Activated naive CD4-positive, alpha-beta T cell treated with anti-CD3 and anti-CD28 coated beads for 36 hours (primary cell): Measurements from ENCODE around the gene LGALS3BP. TPM values are rescaled to one million over a fixed set of nuclear protein-coding genes. Genes with fewer than 3 reads are reported as not detected.

Experiments used
- CTCF ChIA-PET: fragments of 350-600 bp; sonication (Branson Sonifier 250); formaldehyde crosslinking; loops from one replicate; lab custom pipeline; 2021; ENCODE audit warnings: antibody characterized with exemption; lab: Charles Lee
- DNase-seq: peaks from one replicate; pipeline ENCODE4 v3.0.0-alpha.2; 2020
- H3K27ac Mint-ChIP-seq: one replicate; pipeline ENCODE4 v1.8.0; 2021; ENCODE audit warnings: mild to moderate bottlenecking, mixed read lengths
- H3K27me3 Mint-ChIP-seq: one replicate; pipeline ENCODE4 v1.8.0; 2021; ENCODE audit warnings: low read depth, mixed read lengths
- H3K36me3 Mint-ChIP-seq: one replicate; pipeline ENCODE4 v1.8.0; 2021; ENCODE audit warnings: low read depth, mixed read lengths
- H3K4me1 Mint-ChIP-seq: one replicate; pipeline ENCODE4 v1.8.0; 2021; ENCODE audit warnings: low read depth, mixed read lengths
- H3K4me3 Mint-ChIP-seq: one replicate; pipeline ENCODE4 v1.8.0; 2021; ENCODE audit warnings: mild to moderate bottlenecking, moderate library complexity, mixed read lengths
- H3K9me3 Mint-ChIP-seq: one replicate; pipeline ENCODE4 v1.8.0; 2021; ENCODE audit warnings: mixed read lengths
- intact Hi-C: fragments of 100-400 bp; cut with micrococcal nuclease; formaldehyde crosslinking; loops from one replicate; pipeline ENCODE4 v1.15.1; 2023
- total RNA-seq, 2 experiments: library from RNA; stranded (reverse); gene quantifications; one replicate each; pipeline ENCODE4 v1.2.3, GENCODE V29; 2021

LGALS3BP gene, protein sequence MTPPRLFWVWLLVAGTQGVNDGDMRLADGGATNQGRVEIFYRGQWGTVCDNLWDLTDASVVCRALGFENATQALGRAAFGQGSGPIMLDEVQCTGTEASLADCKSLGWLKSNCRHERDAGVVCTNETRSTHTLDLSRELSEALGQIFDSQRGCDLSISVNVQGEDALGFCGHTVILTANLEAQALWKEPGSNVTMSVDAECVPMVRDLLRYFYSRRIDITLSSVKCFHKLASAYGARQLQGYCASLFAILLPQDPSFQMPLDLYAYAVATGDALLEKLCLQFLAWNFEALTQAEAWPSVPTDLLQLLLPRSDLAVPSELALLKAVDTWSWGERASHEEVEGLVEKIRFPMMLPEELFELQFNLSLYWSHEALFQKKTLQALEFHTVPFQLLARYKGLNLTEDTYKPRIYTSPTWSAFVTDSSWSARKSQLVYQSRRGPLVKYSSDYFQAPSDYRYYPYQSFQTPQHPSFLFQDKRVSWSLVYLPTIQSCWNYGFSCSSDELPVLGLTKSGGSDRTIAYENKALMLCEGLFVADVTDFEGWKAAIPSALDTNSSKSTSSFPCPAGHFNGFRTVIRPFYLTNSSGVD
- total RNA-seq = 10 to 100 TPM; 59.9 to 65.4 TPM

DNA sequence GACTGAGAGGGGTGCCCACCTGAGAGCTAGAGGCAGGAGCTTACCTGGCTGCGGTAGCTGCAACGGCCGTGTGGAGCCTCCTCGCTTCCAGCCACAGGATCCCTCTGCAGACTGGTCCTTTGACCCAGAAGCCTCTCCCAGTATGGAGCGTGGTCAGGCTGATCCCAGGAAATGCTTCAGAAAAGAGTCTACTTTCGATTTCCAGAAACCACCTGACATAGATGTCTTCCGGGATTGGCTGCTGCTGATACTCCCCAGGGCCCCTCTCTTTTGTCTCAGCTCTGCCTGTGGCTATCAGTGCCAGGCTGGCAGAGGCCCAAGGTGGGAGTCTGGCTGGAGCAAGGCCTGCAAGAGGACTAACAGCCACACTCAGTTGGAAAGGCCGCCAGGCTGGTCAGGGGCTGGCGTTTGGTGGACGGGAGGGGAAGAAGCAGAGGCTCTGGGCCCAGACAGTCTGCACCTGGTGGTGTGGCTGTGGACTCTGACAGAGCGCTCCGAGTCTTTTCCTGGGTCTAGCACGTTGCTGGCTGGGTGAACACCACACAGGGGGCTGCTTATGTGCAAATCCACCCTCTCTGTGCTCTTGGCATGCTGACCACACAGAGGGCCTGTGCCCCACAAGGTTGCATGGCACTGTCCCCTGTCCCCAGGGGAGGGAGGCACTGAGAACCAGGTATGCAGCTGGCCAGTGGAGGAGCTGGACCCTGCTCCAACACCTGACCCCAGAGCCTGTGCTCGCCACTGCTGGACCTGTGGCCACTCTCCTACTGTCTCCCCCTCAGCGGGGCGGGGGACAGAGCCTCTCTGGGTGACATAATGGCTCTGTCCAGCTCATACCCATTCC, at the start of gene LGALS3BP:
Gene LGALS3BP (minus strand): TSS at position 144 of the 844 bp plus-strand sequence. CDS start 2,732 bp downstream, outside the sequence.
- peaks cover 26% of the 10 kb centered on the region for H3K4me1 Mint-ChIP-seq
- no peaks in the 10 kb centered on the region for H3K36me3 Mint-ChIP-seq
- intact Hi-C loops = no loop called here
- H3K27me3 Mint-ChIP-seq = no peaks in the 10 kb centered on the region
- peak within 1 kb of the TSS; percentile 74 for H3K4me3 Mint-ChIP-seq
- CTCF ChIA-PET = interaction anchor here (1.0 to 3.5 kb wide), 5 partner anchors 9 to 66 kb away, joined by 3 to 18 read pairs (median 5); no protein-coding TSS in a partner anchor
- no peaks in the 10 kb centered on the region for H3K9me3 Mint-ChIP-seq
- H3K27ac Mint-ChIP-seq = peak within 1 kb of the TSS; percentile 78
- DNase-seq = peak; percentile 59

DNA sequence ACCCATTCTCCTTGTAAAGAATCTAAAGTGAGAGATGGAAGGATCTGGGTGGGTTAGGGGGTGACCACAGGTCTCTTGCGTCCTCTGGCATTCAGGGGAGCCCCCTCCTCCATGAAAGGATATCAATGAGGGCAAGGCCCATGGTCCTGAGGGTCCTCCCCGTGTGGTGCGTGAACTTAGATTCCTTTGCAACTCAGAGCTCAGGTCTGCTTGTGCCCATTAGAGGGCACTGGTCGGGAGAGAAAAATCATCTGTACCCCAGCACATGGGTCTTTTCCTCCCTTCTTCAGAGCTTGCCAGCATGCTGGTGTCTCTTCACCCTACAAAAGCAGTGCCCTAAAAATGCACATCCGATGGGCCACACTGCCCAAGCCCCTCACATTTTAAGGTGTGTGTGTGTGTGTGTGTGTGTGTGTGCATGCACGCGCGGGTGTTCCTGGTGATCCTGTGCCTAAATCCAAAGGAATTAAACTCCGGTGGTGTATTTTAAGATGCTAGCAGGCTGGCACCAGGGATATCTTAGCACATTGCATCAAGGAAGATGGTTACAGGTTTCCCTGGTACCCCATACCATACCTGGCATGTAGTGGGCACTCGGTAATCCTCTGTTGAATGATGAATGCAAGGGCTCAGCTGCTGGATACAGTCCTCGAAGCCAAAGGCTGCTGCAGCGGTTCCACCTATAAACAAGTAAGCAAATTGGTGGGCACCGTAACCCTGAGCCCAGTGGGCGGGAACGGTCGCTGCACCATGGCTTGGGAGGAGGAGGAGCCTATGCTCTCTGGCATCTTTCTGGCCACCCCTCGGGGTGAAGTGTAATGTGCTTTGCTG, 49.0 kb upstream of the LGALS3BP start:
- Mint-ChIP-seq H3K27ac (no peak overlapping the region), H3K9me3 (no peaks in the 10 kb centered on the region), H3K4me1 (peaks cover 3% of the 10 kb centered on the region), H3K4me3 (no peak overlapping the region), H3K36me3 (no peaks in the 10 kb centered on the region), H3K27me3 (peaks cover 18% of the 10 kb centered on the region)
- intact Hi-C loops = no loop called here
- CTCF ChIA-PET = interaction anchor here (1.0 to 1.4 kb wide), 4 partner anchors 12 to 17 kb away, joined by 3 to 6 read pairs (median 3); no protein-coding TSS in a partner anchor
- no peak for DNase-seq

DNA sequence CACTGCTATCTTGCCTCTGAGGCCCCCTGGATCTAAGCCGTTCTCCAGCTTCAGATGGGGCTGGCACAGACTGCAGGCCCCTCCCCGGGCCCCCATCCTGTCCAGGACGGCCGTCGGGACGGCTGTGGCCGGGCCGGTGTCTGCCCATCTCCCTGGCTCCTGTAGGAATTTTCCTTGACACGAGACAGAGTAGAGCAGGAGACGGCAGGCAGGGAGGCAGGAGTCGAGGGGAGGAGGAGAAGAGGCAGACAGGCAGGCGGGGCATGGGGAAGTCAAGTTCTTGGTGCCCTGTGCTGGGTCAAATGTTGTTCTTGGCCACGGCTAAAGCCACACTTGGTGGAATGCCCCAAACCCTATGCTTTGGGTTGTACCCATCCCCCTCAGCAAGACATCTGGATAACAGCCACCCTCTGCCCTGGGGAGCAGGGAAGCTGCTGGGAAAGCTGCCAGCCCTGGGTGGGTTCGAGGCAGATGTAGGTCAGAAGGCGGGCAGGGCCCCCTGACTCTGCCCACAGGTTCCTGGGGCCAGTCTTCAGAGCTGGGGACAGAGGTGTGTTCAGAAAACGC, 48.3 kb upstream of the LGALS3BP start:
- no peaks in the 10 kb centered on the region for H3K36me3 Mint-ChIP-seq
- H3K4me1 Mint-ChIP-seq = peaks cover 5% of the 10 kb centered on the region
- no peak overlapping the region for H3K27ac Mint-ChIP-seq
- H3K9me3 Mint-ChIP-seq = no peaks in the 10 kb centered on the region
- no peak for DNase-seq
- H3K27me3 Mint-ChIP-seq = peaks cover 23% of the 10 kb centered on the region
- H3K4me3 Mint-ChIP-seq = no peak overlapping the region
- CTCF ChIA-PET = interaction anchor here (1.2 kb wide), 1 partner anchor 18 kb away, joined by 3 read pairs; no protein-coding TSS in a partner anchor
- intact Hi-C loops = no loop called here

DNA sequence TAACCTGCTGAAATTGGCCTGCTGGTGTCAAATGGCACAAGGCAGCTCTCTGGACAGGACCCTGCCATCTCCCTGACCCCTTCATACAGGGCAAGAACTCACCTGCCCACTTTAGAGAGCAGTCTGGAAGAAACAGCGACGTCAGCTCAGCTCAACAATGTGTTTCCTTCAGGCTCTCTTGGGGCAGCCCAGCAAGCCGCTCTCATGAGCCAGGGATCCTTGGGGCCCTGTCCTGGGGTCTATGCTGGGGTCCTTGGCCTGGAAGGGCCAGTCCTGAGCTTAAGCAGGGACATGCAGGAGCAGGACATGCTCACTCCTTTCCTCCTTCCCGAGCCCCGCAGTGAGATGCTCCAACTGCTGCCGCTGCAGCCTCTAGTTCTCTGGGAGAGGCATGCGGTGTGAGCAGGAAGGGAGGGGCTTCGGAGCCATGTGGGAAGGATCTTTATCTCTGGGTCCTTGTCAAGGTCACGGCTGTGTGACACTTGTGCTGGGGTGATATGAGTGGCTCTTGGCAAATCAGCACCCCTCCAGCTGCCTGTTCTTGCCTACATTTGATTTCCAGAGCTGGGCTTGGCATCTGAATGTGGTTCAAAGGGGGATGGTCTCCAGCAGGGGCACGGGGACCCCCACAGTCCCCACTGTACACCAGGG, 47.7 kb upstream of the LGALS3BP start:
- no peak overlapping the region for H3K4me3 Mint-ChIP-seq
- DNase-seq = no peak
- CTCF ChIA-PET = no interaction called here
- peaks cover 5% of the 10 kb centered on the region for H3K4me1 Mint-ChIP-seq
- peaks cover 25% of the 10 kb centered on the region for H3K27me3 Mint-ChIP-seq
- H3K36me3 Mint-ChIP-seq = no peaks in the 10 kb centered on the region
- no peak overlapping the region for H3K27ac Mint-ChIP-seq
- intact Hi-C loops = no loop called here
- H3K9me3 Mint-ChIP-seq = no peaks in the 10 kb centered on the region

DNA sequence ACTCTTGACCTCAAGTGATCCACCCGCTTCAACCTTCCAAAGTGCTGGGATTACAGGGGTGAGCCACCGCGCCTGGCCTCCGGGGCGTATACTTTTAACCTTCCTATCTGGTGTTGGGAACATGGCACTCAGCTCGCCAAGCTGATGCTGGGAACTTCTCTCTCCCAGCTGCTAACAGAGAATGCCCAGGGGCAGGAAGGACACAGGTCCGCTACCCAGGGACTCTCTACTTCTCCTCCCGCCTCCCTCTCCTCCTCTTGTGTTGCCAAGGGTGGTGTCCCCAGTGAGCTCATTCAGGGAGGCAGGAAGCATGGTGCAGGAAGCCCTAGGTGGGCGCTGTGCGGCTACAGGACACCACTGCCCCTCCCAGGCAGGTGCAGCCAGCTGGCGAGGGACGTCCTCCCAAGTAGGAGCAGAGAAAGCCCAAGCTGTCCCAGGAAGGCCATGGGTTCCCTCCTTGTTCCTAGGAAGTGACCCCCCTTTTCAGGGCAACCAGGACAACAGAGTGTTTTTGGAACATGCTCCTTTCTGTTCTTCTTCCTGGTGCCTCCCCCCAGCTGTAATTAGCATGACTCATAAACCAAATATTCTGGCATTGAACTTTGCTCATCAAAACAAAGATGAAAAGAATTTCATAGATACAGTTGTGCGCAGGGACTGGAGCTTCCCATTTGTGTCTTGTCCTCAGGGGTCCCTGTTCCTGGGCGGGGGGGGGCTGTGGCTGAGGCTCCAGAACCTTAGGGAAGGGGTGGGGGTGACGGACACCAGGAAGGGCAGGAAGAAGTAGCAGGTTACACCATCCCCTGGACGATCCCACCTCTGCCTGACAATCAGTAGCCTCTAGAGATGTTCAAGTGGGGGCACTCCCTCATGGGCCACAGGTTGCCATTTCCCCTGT, 46.9 kb upstream of the LGALS3BP start:
- Mint-ChIP-seq H3K9me3 (no peaks in the 10 kb centered on the region), H3K4me1 (peaks cover 5% of the 10 kb centered on the region), H3K27me3 (peaks cover 23% of the 10 kb centered on the region)

DNA sequence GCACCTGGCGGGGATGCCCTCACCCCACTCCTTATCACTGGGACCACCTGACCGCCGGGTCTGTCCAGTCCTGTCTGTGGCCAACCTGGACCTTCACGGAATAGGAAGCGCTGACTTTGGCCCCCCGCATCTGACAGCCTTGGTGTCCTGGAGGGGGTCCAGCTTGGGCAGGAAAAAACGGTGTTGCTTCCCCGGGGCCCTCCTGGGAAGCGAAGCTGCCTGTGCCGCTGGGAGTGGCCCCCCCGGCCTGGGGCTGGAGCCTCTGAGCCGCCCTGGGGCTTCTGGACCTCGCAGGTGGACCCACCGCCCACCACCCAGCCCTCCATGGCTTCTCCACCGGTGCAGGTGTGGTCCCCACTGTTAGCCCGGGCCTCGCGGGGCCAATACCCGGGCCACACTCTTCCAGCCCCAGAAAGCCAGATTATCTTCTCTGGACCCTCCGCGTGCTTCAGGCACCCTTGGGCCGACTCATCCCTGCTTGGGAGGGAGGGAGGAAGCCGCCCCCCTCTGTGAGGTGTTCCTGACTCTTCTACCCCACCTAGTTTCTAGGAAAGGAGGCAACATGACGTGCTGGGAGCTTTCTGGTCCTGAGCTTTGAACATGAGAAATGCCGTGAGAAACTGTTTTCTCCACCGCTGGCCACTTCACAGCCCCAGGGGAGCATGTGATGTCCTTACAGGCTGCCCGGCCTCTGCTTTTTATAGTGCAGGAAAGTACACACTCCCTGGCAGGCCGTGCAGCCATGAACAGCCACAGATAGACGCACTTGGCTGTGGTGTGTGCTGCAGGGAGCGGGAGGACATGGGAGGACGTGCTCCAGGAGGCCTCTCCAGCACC, 45.4 kb upstream of the LGALS3BP start:
- H3K36me3 Mint-ChIP-seq = no peaks in the 10 kb centered on the region
- intact Hi-C loops = no loop called here
- H3K4me1 Mint-ChIP-seq = peaks cover 5% of the 10 kb centered on the region
- no peak for DNase-seq
- peak overlapping the region; percentile 75 for H3K4me3 Mint-ChIP-seq
- no peak overlapping the region for H3K27ac Mint-ChIP-seq
- H3K27me3 Mint-ChIP-seq = peaks cover 22% of the 10 kb centered on the region
- CTCF ChIA-PET = interaction anchor here (0.6 to 2.0 kb wide), 3 partner anchors 9 to 76 kb away, joined by 3 to 5 read pairs (median 4); no protein-coding TSS in a partner anchor
- no peaks in the 10 kb centered on the region for H3K9me3 Mint-ChIP-seq

More for the DNA sequence above, 46.9 kb upstream of the LGALS3BP start:
- CTCF ChIA-PET = interaction anchor here (2.0 kb wide), 1 partner anchor 16 kb away, joined by 5 read pairs; no protein-coding TSS in a partner anchor
- H3K27ac Mint-ChIP-seq = no peak overlapping the region
- H3K4me3 Mint-ChIP-seq = no peak overlapping the region
- intact Hi-C loops = no loop called here
- H3K36me3 Mint-ChIP-seq = no peaks in the 10 kb centered on the region
- DNase-seq = no peak

DNA sequence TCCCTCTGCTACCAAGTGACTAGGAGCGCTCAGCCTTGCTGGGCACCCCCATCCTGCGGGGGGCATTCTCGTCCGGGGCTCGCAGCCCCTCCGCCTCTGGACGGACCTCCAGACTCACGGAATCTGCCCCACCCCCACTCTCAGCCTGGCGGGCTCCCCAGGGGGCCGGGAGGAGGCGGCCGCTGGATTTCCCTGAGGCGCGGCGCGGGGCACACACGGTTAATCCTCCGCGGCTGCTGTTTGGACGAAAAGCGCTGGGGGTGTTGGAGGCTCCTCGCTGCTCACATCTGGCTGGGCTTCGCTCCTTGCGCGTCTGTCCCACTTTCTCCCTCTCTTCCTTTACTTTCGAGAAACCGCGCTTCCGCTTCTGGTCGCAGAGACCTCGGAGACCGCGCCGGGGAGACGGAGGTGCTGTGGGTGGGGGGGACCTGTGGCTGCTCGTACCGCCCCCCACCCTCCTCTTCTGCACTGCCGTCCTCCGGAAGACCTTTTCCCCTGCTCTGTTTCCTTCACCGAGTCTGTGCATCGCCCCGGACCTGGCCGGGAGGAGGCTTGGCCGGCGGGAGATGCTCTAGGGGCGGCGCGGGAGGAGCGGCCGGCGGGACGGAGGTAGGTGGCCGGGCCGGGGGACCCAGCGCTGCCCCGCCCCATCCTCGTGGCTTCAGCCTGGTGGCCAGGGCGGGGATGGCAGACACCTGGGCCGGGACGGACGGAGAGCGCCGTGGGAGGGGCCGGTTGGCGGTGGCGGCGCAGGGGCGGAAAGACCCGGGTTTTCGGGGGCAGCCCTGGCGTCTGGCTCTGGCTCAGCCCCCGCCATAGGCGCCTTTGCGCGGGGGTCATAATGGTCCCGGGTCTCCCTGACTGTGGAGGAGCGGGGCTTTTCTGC, 44.4 kb upstream of the LGALS3BP start, which contains the start of gene C1QTNF1:
Gene C1QTNF1 (plus strand): TSS at position 284 of the 886 bp plus-strand sequence. CDS start 19,800 bp downstream, outside the sequence.
- Mint-ChIP-seq H3K4me1 (peaks cover 5% of the 10 kb centered on the region), H3K36me3 (no peaks in the 10 kb centered on the region), H3K27me3 (peaks cover 22% of the 10 kb centered on the region), H3K4me3 (peak within 1 kb of the TSS; percentile 75), H3K9me3 (no peaks in the 10 kb centered on the region), H3K27ac (no peak within 1 kb of the TSS)
- CTCF ChIA-PET = interaction anchor here (1.0 to 3.1 kb wide), 3 partner anchors 10 to 18 kb away, joined by 4 to 13 read pairs (median 4); no protein-coding TSS in a partner anchor
- intact Hi-C loops = no loop called here
- DNase-seq = peak; percentile 40

DNA sequence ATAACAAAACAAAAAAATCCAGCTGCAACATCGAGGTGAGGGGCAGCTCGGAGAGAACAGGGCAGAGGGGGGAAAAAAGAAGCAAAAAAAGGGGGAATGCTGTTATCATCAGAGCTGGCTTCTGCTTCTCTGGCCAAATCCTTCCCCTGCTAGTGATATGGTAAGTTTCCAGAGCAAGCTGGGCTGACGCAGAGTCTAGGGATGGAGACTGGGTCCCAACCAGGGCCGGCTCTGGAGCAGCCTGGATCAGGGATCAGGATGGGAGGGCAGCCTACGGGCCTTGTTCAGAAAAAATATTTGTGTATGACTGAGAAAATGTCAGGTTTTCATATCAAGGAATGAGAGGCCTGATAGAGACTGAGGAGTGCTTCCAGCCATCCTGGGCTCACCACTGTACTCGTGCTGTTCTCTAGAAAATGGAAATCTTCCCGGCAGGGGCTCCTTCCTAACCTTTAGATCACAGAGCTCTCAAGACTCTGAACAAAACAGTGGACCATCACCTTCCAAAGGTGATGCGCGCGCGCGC, 43.5 kb upstream of the LGALS3BP start:
- Mint-ChIP-seq H3K27ac (no peak overlapping the region), H3K9me3 (no peaks in the 10 kb centered on the region), H3K4me3 (peak overlapping the region; percentile 75), H3K27me3 (peaks cover 19% of the 10 kb centered on the region), H3K36me3 (no peaks in the 10 kb centered on the region), H3K4me1 (peaks cover 5% of the 10 kb centered on the region)
- no peak for DNase-seq
- CTCF ChIA-PET = interaction anchor here (0.6 to 3.1 kb wide), 4 partner anchors 13 to 1508 kb away, joined by 3 to 13 read pairs (median 4); no protein-coding TSS in a partner anchor
- intact Hi-C loops = no loop called here
